ENCODE results near the gene GFM1.

DNA sequence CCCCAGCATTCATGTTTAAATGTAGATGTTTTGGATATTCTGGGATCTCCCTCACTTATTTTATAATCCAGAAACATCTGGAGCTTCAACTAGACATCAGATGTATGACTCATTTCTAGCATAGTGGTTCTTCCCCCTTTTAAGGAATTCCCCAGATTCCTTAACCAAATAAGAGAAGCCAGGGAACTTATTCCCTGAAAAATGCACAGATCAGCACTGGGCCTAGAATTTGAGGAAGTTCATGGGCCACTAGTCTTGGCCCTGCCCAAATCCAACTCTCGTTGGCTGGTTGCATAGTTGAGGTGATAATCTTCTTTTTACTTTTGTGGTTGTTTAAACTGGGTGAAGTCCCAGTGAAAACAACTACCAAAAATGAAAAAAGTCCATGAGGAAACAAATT lies 67.6 kb downstream of the GFM1 start:
- TF ChIP-seq POLR2A (IDR thresholded peaks at IDR 0.05), result no peak
- TF ChIP-seq, protein P1, sequence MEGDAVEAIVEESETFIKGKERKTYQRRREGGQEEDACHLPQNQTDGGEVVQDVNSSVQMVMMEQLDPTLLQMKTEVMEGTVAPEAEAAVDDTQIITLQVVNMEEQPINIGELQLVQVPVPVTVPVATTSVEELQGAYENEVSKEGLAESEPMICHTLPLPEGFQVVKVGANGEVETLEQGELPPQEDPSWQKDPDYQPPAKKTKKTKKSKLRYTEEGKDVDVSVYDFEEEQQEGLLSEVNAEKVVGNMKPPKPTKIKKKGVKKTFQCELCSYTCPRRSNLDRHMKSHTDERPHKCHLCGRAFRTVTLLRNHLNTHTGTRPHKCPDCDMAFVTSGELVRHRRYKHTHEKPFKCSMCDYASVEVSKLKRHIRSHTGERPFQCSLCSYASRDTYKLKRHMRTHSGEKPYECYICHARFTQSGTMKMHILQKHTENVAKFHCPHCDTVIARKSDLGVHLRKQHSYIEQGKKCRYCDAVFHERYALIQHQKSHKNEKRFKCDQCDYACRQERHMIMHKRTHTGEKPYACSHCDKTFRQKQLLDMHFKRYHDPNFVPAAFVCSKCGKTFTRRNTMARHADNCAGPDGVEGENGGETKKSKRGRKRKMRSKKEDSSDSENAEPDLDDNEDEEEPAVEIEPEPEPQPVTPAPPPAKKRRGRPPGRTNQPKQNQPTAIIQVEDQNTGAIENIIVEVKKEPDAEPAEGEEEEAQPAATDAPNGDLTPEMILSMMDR (IDR thresholded peaks at IDR 0.05 in 4 of 5, conservative IDR thresholded peaks at IDR 0.05 in 1 of 5), result no peak

Data from gastrocnemius medialis (tissue), 4 donors.